NCI-H2081 (cell line): ENCODE results near the gene ISG20L2.

ENCODE experiments used
- DNase-seq, 2 experiments: peaks; one replicate each; lab custom pipeline; 2025; lab: John Stamatoyannopoulos, UW

Gene ISG20L2

DNA sequence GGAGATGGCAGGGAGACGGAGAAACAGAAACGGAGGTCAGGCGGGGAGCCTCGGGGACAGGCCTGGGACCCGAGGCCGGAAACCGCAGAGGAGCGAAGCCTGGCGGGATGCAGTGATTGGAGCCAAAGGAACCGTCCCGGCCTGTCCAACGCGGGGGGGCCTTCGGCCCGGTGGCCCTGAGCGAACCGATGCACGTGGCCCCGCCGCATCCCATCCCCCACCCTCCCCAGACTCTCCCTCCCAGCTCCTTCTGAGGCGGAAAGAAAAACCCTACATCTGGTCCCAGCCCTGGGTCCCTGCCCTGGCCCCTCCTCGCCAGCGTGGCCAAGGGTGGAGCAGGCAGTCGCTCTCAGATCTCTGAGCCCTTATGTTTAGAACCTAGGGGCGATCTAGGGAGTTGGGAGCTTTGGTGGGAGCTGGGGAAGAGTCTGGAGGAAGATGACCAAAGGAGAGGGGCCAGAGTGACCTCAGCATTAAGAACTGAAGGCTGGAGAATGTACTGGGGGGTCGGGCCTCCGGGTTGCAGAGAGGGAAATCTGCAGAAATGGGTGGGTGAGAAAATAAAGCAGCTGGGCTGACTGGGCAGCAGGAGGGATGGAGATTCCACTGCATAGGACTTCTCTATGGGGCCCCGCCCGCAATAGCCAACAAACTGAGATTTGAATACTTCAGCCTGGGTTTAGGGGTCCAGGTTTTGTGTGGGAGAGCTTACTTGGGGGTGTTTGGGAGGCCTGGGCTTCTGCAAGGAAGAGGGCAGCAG is 21.7 kb downstream of the ISG20L2 start:
- no peak for DNase-seq

GRCh38 chr1:156705918-156706656 is 22.5 kb downstream of the ISG20L2 start:
- DNase-seq: peak; percentile 33 to 54

- no peak for DNase-seq
Observed at GRCh38 chr1:156705321-156705917, 23.1 kb downstream of the ISG20L2 start, which contains the start of gene CRABP2. CRABP2 (minus strand) TSS chr1:156705583; CDS start chr1:156705446, 137 bp downstream.

DNA sequence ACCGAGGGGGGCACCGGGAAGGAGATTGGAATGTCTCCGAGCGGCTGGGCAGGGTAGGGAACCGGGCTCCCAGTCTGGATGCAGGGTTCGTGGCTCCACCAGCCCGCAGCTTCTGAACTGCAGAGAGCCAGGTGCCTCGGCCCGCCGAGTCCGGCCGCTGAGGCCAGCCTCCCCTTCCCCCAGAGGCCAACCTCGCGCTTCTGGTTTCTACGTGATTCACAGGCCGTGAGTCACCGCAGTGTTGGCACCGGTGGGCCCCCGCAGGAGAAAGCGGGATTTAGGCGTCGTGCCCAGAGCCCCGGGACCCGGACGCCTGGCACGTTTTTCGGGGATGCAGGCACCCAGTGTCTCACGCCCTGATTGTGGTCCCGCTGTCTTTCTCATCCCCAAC is 23.6 kb downstream of the ISG20L2 start:
- no peak for DNase-seq

DNA sequence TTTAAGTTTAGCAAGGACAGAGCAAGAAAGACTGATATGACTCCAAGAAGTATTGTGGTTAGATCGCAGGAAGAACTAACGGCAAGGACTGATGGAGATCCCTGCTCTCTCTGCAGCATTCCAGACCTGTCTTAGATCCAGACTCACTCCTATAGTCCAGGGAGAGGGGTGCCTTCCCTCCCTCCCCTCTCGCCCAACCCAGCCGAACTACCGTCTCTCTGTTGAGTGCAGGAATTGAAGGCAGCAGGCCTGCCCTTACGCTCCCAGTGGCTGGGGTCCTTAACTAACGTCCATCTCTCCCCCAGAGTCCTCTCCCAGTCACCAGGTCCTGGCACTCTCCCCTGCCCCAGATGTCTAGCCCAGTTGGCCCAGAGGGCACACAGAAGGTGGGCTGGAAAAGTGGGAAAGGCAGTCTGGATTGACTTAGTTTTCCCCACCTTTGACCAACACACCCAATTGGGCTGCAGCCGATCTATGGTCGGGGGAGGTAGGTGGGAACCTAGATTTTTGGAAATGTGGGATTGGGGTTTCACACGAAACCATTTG is 24.3 kb downstream of the ISG20L2 start:
- DNase-seq: no peak

GRCh38 chr1:156703741-156704140 is 24.8 kb downstream of the ISG20L2 start:
- peak in 1 of 2 experiments; percentile 23 for DNase-seq

GRCh38 chr1:156703336-156703735 is 25.2 kb downstream of the ISG20L2 start:
- DNase-seq: no peak

DNA sequence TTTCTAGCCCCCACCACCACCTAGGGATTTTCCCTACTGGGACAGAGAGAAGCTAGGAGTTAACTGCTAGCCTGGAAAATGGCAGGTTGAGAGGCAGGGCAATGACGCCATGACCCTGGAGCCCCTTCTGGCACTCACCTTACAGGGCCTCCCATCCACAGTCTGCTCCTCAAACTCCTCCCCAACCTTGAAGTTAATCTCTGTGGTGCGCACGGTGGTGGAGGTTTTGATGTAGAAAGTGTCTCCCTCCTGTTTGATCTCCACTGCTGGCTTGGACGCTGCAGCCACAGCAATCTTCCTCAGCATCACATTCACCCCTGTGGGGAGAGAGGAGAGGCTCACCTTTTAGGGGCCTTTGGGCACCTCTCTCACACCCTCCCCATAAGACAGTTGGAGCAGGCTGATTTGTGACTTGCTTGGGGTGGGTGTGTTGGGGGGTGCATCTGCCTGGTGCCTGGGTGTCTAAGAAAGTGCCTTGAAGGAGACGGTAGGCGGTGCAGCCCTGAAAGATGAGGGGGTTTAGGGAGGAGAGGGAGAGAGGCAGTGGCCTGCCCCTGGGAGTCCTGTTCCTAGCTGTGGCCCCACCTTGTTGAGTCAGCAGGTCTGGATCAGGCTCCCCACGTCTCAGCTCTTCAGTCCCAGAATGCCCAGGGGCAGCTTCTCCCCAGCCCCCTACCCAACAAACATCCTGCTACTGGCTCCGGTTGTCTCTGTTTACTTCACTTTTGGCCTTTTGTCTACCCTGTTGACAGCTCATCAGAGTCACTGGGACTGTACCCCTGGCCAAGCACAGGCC is 27.6 kb downstream of the ISG20L2 start:
- DNase-seq: no peak

GRCh38 chr1:156698995-156699394 is 29.6 kb downstream of the ISG20L2 start:
- no peak for DNase-seq

GRCh38 chr1:156697481-156697880 is 31.1 kb downstream of the ISG20L2 start:
- no peak for DNase-seq

GRCh38 chr1:156696755-156697154 is 31.8 kb downstream of the ISG20L2 start:
- no peak for DNase-seq

DNA sequence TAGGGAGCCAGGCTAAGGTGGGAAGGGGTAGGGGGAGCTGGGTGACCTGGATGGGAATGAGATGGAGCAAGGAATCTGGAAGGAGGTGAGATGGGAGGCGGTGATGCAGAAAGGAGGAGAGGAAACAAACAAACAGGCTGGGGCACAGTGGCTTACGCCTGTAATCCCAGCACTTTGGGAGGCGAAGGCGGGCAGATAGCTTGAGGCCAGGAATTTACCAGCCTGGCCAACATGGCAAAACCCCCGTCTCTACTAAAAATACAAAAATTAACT is 33.9 kb downstream of the ISG20L2 start:
- DNase-seq: no peak

DNA sequence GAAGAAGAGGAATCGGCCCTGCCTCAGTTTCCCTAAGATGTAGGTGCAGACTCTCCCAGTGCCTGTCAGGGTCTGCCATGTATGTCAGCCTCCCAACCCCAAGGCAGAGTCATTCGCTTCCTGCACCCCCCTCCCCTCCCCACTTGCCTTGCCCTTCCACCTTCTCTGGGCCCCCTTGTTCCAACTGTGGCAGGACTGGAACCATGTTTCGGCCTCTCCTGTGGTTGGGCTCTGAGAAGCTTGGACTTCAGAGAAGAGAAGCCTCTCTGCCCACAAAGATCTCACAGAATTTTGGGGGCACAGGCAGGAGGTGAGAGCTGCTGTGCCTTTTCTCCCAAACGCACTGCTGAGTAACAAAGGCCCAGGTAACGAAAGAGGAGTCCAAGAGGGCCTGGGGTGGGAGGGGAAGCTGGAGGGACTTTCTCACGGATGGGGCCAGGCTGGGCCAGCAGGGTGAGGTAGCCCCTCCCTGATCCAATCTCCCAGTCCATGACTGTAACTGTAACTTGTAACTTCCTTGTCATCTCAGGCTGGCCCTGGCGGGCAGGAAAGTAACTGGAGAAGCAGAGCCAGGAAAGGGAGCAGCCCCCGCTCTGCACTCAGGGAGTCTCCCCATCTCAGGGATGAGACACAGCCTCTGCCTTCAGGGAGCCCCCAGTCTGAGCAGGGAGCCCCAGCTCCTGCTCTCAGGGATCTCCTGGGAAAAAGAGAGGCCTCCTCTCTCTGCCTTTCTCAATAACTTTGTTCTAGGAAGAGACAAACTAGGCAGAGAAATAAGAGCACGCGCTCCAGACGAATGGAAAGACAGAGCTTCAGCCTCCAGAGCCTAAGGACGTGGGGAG is 34.5 kb downstream of the ISG20L2 start:
- no peak for DNase-seq

- DNase-seq: no peak
Observed at GRCh38 chr1:156692925-156693847, 35.4 kb downstream of the ISG20L2 start.

DNA sequence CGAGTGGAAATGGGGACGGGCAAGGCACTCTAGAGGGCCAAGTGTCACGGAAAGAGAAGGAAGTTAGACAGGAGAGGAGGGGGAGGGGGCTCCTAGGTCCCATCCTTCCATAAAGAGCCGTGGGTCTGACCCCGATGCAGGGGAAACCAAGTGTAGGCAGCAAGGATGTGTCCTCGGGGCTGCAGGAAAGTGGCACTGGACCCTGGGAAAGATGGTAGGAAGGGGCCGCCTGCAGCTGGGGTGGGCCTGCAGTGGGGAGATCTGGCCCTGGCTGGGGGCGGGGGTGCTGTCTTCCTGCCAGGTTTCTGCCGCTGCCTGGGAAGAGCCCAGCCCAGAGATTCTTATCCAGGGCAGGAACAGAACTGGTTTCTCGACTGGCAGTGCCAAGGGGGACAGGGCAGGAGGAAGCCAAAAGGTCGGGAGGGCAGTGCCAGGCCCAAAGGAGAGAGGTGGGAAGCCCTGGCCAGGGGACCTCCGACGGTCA is 36.1 kb downstream of the ISG20L2 start:
- DNase-seq: no peak

- DNase-seq: no peak
Observed at GRCh38 chr1:156691665-156692440, 36.7 kb downstream of the ISG20L2 start.

DNA sequence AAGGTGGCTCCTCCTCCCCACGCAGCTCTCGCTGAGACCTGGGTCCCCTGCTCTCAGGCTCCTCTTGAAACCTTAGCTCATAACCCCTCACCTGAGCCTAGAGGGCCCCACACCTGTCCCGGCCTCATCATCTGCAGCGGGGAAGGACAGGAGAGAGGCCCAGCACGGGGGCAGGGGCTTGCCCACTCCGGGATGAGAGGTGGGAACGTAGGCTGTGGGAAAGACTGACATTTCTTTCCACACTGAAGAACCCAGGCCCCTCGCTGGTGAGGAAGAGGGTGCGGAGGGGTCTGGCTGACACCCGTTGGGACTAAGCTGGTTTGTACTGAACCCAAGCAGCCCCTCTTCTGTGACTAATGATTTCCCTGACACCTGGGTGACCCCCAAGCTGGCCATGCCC is 37.4 kb downstream of the ISG20L2 start:
- no peak for DNase-seq

- no peak for DNase-seq
Observed at GRCh38 chr1:156690675-156691036, 37.9 kb downstream of the ISG20L2 start.
